H9 (cell line): ENCODE measurements around the gene PCDHA1. TPM values are rescaled to one million over a fixed set of nuclear protein-coding genes. Genes with fewer than 3 reads are reported as not detected.
"Not testable (repeated sequence)": the region's sequence is repeated elsewhere in the genome, so short reads cannot be mapped to it uniquely, and the experiment has no call there.

Experiments used
- DNase-seq: peaks from one replicate; pipeline ENCODE4 v3.0.0-alpha.2; 2017
- H2AFZ ChIP-seq: one replicate; pipeline ENCODE4 v1.6.1; 2013; ENCODE audit warnings: mild to moderate bottlenecking, low read length, control low read depth, moderate library complexity
- H2AK5ac ChIP-seq: 2 replicates; pipeline ENCODE4 v1.6.1; 2013; ENCODE audit warnings: low read length, control low read depth, mixed read lengths; ENCODE audit not compliant: insufficient read length
- H2BK120ac ChIP-seq: one replicate; pipeline ENCODE4 v1.6.1; 2013; ENCODE audit warnings: low read depth, mild to moderate bottlenecking, low read length, control low read depth, inconsistent platforms; ENCODE audit not compliant: poor library complexity, severe bottlenecking
- H2BK12ac ChIP-seq: 2 replicates; pipeline ENCODE4 v1.6.1; 2013; ENCODE audit warnings: low read length, control low read depth, mixed read lengths, low read depth; ENCODE audit not compliant: insufficient read length
- H2BK15ac ChIP-seq: 2 replicates; pipeline ENCODE4 v1.6.1; 2013; ENCODE audit warnings: low read depth, low read length, control low read depth
- H2BK20ac ChIP-seq: one replicate; pipeline ENCODE4 v1.6.1; 2013; ENCODE audit warnings: low read depth, mild to moderate bottlenecking, low read length, control low read depth, inconsistent platforms; ENCODE audit not compliant: poor library complexity, severe bottlenecking
- H2BK5ac ChIP-seq: 2 replicates; pipeline ENCODE4 v1.6.1; 2013; ENCODE audit warnings: low read length, control low read depth, mixed read lengths; ENCODE audit not compliant: insufficient read length
- H3K14ac ChIP-seq: 2 replicates; pipeline ENCODE4 v1.6.1; 2013; ENCODE audit warnings: low read length, control low read depth; ENCODE audit not compliant: insufficient read depth
- H3K18ac ChIP-seq: 2 replicates; pipeline ENCODE4 v1.6.1; 2013; ENCODE audit warnings: low read depth, mild to moderate bottlenecking, mixed read lengths, low read length, control low read depth; ENCODE audit not compliant: insufficient read length
- H3K23ac ChIP-seq: 2 replicates; pipeline ENCODE4 v1.6.1; 2013; ENCODE audit warnings: low read length, control low read depth, mixed read lengths, low read depth; ENCODE audit not compliant: insufficient read length
- H3K23me2 ChIP-seq: 2 replicates; pipeline ENCODE4 v1.6.1; 2013; ENCODE audit warnings: low read depth, mild to moderate bottlenecking, mixed read lengths, low read length, control low read depth; ENCODE audit not compliant: insufficient read length, poor library complexity, severe bottlenecking
- H3K27ac ChIP-seq: 2 replicates; pipeline ENCODE4 v1.5.1; 2013; ENCODE audit warnings: low read length, control low read depth, mixed read lengths, low read depth; ENCODE audit not compliant: insufficient read length
- H3K27me3 ChIP-seq: 2 replicates; pipeline ENCODE4 v1.6.1; 2013; ENCODE audit warnings: low read length, control low read depth, inconsistent platforms; ENCODE audit not compliant: insufficient read depth
- H3K4ac ChIP-seq: 2 replicates; pipeline ENCODE4 v1.6.1; 2013; ENCODE audit warnings: low read depth, mild to moderate bottlenecking, control low read depth, inconsistent platforms, low read length, moderate library complexity
- H3K4me1 ChIP-seq: 2 replicates; pipeline ENCODE4 v1.6.1; 2013; ENCODE audit warnings: low read length, control low read depth, inconsistent platforms; ENCODE audit not compliant: insufficient read depth
- H3K4me2 ChIP-seq: 2 replicates; pipeline ENCODE4 v1.6.1; 2013; ENCODE audit warnings: low read length, control low read depth, mixed read lengths; ENCODE audit not compliant: insufficient read length, insufficient read depth
- H3K56ac ChIP-seq: 2 replicates; pipeline ENCODE4 v1.6.1; 2013; ENCODE audit warnings: low read depth, mild to moderate bottlenecking, mixed read lengths, low read length, control low read depth; ENCODE audit not compliant: insufficient read length
- H3K79me1 ChIP-seq: 2 replicates; pipeline ENCODE4 v1.6.1; 2013; ENCODE audit warnings: low read depth, mild to moderate bottlenecking, moderate library complexity, low read length, control low read depth, inconsistent platforms; ENCODE audit not compliant: insufficient read depth, poor library complexity, severe bottlenecking
- H3K79me2 ChIP-seq: 2 replicates; pipeline ENCODE4 v1.6.1; 2013; ENCODE audit warnings: low read length, control low read depth, inconsistent platforms; ENCODE audit not compliant: insufficient read depth
- H3K9ac ChIP-seq: 2 replicates; pipeline ENCODE4 v1.6.1; 2013; ENCODE audit warnings: low read length, control low read depth, mixed read lengths; ENCODE audit not compliant: insufficient read length; ENCODE audit errors: extremely low read depth
- H3K9me3 ChIP-seq: one replicate; pipeline ENCODE4 v1.6.1; 2013; ENCODE audit warnings: low read depth, low read length, inconsistent platforms; ENCODE audit not compliant: control insufficient read depth
- H3T11ph ChIP-seq: one replicate; pipeline ENCODE4 v1.6.1; 2013; ENCODE audit warnings: mild to moderate bottlenecking, low read length, control low read depth, inconsistent platforms
- H4K20me1 ChIP-seq: one replicate; pipeline ENCODE4 v1.6.1; 2013; ENCODE audit not compliant: control insufficient read depth, insufficient read length, insufficient read depth
- H4K5ac ChIP-seq: 2 replicates; pipeline ENCODE4 v1.6.1; 2013; ENCODE audit warnings: low read depth, mild to moderate bottlenecking, mixed read lengths, low read length, control low read depth; ENCODE audit not compliant: insufficient read length
- H4K8ac ChIP-seq: replicated peaks from 2 replicates; pipeline ENCODE4 v1.6.1; 2013; ENCODE audit warnings: low read length, control low read depth, mixed read lengths, low read depth; ENCODE audit not compliant: insufficient read length
- H4K91ac ChIP-seq: 2 replicates; pipeline ENCODE4 v1.6.1; 2013; ENCODE audit warnings: low read depth, mild to moderate bottlenecking, moderate library complexity, mixed read lengths, low read length, control low read depth; ENCODE audit not compliant: insufficient read length
- H3K27ac Mint-ChIP-seq, 3 experiments: 2 replicates in 2 of 3; 3 replicates in 1 of 3; pipeline ENCODE4 v1.8.0; 2020 to 2021; ENCODE audit warnings: mixed read lengths in 3 of 3, mild to moderate bottlenecking in 1 of 3, moderate library complexity in 1 of 3
- H3K27me3 Mint-ChIP-seq: 2 replicates; pipeline ENCODE4 v1.8.0; 2021; ENCODE audit warnings: low read depth, mild to moderate bottlenecking, moderate library complexity, mixed read lengths
- H3K36me3 Mint-ChIP-seq, 3 experiments: 2 replicates in 2 of 3; 3 replicates in 1 of 3; pipeline ENCODE4 v1.8.0; 2020 to 2021; ENCODE audit warnings: low read depth in 3 of 3, mixed read lengths in 3 of 3; ENCODE audit not compliant: insufficient read depth in 1 of 3
- H3K4me1 Mint-ChIP-seq, 2 experiments: 2 replicates each; pipeline ENCODE4 v1.8.0; 2020; ENCODE audit warnings: mixed read lengths in 2 of 2
- H3K4me3 Mint-ChIP-seq, 2 experiments: 2 replicates in 1 of 2; 3 replicates in 1 of 2; pipeline ENCODE4 v1.8.0; 2020 to 2021; ENCODE audit warnings: mild to moderate bottlenecking in 2 of 2, mixed read lengths in 2 of 2, moderate library complexity in 1 of 2
- H3K9me3 Mint-ChIP-seq, 2 experiments: 2 replicates in 1 of 2; 3 replicates in 1 of 2; pipeline ENCODE4 v1.8.0; 2020; ENCODE audit warnings: mild to moderate bottlenecking in 2 of 2, mixed read lengths in 2 of 2, moderate library complexity in 1 of 2
- WGBS: extraction: QIAGEN DNeasy Blood & Tissue Kit; methylation state at CpG from one replicate; pipeline ENCODE4 v1.1.7; 2013; ENCODE audit warnings: missing lambda C conversion rate, low lambda C conversion rate, mixed read lengths; ENCODE audit not compliant: insufficient read length; ENCODE audit errors: extremely low coverage; 5-methylcytosine and 5-hydroxymethylcytosine counted together
- total RNA-seq: library from RNA; stranded (reverse); gene quantifications from 2 replicates; pipeline ENCODE4 v1.2.1, GENCODE V29; 2021

Gene PCDHA1
- total RNA-seq, 1 experiment from 2014 or later, result 0.61 TPM

DNA sequence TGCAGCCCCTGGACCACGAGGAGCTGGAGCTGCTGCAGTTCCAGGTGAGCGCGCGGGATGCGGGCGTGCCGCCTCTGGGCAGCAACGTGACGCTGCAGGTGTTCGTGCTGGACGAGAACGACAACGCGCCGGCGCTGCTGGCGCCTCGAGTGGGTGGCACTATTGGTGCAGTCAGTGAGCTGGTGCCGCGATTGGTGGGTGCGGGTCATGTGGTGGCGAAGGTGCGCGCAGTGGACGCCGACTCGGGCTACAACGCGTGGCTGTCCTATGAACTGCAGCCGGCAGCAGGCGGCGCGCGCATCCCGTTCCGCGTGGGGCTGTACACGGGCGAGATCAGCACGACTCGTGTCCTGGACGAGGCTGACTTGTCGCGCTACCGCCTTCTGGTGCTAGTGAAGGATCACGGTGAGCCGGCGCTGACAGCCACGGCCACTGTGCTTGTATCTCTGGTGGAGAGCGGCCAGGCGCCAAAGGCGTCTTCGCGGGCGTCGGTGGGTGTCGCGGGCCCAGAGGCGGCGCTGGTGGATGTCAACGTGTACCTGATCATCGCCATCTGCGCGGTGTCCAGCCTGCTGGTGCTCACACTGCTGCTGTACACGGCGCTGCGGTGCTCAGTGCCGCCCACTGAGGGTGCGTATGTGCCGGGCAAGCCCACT is 2.0 kb downstream of the PCDHA1 start:
- H3K27me3 Mint-ChIP-seq, H4K8ac ChIP-seq, H3K9me3 ChIP-seq, H3K4me2 ChIP-seq, H2AK5ac ChIP-seq, H3K23me2 ChIP-seq, H4K91ac ChIP-seq, DNase-seq, H3K4ac ChIP-seq, H3K23ac ChIP-seq, H3K27ac ChIP-seq, H2BK120ac ChIP-seq, H2AFZ ChIP-seq, H3K56ac ChIP-seq, H3T11ph ChIP-seq, H3K79me1 ChIP-seq, H3K18ac ChIP-seq, H2BK20ac ChIP-seq, H3K27ac Mint-ChIP-seq, H3K4me1 ChIP-seq, H3K4me1 Mint-ChIP-seq, H4K5ac ChIP-seq, H2BK15ac ChIP-seq, H3K4me3 Mint-ChIP-seq, H2BK5ac ChIP-seq, H3K27me3 ChIP-seq, H2BK12ac ChIP-seq, H3K79me2 ChIP-seq, H3K9ac ChIP-seq, H3K14ac ChIP-seq, H4K20me1 ChIP-seq: not testable (repeated sequence)
- WGBS, result no CpG with 5 or more reads among the region's 70 CpGs
- Mint-ChIP-seq H3K36me3 (peaks cover 11 to 19% (median 13%) of the 10 kb centered on the region in 3 experiments), H3K9me3 (peaks cover 66 to 70% of the 10 kb centered on the region in 2 experiments)
